ENCODE results near the gene GFRA1.
A peak's percentile ranks its signal among the peaks of the same experiment; 100 is the strongest.

GFRA1 gene

DNA sequence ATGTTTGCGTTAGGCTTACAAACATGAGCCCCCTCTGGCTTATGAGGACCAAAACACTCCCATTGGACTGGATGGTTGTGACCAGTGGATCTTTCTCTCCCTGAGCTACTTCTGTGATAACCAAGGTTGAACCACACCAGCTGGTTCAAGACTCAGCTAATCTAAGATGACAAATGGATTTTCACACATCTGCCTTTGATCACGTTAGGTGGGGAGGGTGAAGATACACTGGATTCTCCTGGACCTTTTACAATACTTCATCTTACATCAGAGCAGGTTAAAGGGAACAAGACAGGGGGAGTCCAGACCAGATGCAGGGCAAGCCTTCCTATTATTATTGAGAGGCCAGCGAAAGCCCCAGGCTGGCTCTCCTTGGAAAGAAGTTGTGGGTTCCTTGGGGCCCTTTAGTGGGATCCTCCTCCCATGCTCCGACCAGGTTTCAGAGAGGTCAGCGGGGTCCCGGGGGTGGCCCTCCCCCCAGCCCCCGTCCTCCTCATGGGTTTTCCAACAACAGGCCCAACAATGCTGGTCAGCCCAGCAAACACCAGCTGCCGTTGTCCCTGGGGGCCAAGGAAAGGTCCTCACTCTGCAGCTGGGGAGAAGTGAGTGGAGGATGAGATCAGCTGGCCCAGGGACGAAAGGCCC is 2.8 kb downstream of the GFRA1 start:
- TF ChIP-seq, protein P1, sequence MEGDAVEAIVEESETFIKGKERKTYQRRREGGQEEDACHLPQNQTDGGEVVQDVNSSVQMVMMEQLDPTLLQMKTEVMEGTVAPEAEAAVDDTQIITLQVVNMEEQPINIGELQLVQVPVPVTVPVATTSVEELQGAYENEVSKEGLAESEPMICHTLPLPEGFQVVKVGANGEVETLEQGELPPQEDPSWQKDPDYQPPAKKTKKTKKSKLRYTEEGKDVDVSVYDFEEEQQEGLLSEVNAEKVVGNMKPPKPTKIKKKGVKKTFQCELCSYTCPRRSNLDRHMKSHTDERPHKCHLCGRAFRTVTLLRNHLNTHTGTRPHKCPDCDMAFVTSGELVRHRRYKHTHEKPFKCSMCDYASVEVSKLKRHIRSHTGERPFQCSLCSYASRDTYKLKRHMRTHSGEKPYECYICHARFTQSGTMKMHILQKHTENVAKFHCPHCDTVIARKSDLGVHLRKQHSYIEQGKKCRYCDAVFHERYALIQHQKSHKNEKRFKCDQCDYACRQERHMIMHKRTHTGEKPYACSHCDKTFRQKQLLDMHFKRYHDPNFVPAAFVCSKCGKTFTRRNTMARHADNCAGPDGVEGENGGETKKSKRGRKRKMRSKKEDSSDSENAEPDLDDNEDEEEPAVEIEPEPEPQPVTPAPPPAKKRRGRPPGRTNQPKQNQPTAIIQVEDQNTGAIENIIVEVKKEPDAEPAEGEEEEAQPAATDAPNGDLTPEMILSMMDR (IDR thresholded peaks at IDR 0.05): no peak

DNA sequence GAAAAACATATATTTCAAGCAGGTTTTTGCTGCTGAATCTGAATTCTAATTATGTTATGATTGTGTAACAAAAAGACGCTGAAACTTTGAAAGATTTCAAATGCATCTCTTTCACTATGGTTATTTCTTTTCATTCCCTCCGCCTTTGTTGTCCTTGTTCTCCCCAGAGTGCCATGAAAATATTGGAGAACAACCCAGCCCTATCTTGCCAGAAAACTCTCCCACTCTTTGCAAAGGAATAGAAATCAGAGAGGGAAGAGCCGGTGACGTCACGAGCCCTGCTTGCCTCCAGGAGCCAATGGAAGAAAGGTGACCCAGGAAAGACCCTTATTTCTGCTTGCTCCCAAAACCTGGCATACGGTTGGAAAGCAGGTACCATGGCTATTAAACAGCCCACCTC is 3.4 kb downstream of the GFRA1 start:
- TF ChIP-seq, protein P1 (IDR thresholded peaks at IDR 0.05): no peak

DNA sequence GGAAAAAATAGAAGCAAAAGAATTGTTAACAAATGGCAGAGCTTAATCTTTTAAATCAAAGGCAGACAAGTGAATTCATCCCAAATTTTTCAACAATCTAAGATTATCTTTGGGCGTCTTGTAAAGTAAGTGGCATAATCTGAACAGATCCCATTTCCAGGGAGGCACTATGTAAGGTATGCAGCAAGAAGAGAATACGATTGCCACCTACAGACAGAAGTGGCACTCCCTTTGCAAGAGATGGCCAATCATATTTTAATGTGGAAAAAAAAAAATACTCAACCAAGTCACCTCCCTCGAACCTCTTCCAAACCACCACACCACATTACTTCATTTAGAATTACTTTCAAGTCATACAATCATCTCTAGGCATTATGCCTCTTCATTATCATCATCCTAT is 4.0 kb downstream of the GFRA1 start:
- TF ChIP-seq, protein P1 (IDR thresholded peaks at IDR 0.05): peak; percentile 58

DNA sequence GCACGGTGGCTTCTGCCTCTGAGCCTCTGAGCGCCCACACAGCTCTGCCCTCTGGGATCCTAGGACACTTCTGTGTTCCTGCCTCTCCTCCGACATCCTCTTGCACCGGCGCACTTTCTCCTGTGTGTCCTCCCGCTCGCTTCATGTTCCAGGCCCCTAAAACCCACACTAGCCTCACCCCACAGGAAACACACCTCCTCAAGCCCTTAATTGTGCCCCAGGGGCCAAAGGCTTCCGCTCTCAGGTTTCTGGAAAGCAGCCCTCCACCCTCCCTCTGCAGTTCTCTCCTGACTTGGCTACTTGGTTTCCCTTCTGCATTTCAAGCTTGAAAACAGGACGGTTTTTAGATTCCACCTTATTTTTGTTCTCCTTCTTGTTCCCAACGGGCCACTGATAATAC is 7.3 kb downstream of the GFRA1 start:
- TF ChIP-seq, protein P1 (IDR thresholded peaks at IDR 0.05): no peak

DNA sequence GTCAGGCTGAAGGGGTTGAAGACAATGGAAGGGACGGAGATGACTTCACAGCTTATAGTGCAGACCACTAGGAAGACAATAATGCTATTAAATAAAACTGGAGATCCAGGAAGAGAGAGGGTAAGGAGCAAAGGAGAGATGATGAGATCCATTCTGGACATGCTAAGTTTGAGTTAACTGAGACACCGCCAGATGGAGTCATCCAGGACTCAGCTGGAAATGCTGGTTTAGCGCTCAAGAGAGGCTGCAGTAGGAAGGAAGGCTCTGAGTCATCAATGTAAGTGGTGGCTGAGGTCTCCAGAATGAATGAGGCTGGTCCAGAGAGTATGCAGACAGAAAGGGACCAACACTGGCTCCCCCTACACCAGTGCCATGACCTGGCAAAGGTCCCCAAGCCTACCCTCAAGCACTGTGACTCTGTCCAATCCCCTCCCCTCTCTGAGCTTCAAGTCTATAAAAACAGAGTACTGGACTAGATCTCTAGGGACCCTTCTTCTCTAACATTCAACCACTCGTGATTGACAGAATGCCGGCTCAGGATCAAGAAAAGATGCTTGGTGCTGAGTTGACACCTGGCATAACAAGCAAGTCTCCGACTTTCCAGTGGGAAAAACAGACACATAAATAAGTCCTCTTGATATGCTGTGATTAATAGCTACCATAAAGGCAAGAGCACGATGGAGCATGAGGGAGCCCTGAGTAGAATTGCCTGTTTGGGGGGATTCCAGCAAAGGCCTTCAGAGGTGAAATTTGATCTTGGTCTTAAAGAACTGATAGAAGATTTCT is 8.9 kb downstream of the GFRA1 start:
- TF ChIP-seq, protein P1 (IDR thresholded peaks at IDR 0.05): no peak

DNA sequence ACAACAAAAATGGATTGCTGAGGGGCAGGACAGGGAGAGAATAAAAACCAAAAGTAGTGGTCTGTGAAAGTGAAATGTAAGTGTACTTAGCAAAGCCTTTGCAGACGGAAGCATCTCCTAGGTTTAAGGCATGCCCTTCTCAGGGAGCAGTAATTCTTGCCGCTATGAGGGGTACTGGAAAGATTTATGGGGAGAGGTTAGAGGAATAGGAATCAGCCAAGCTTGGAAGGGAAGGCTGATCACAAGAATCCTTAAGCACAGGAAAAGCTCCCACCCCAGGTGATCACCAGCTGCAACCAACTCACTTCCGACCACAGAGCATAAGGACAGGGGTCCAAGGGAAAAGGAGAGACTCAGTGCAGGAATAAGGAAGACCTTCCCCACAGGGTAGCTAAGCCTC is 10.3 kb downstream of the GFRA1 start:
- TF ChIP-seq, protein P1 (IDR thresholded peaks at IDR 0.05): no peak

DNA sequence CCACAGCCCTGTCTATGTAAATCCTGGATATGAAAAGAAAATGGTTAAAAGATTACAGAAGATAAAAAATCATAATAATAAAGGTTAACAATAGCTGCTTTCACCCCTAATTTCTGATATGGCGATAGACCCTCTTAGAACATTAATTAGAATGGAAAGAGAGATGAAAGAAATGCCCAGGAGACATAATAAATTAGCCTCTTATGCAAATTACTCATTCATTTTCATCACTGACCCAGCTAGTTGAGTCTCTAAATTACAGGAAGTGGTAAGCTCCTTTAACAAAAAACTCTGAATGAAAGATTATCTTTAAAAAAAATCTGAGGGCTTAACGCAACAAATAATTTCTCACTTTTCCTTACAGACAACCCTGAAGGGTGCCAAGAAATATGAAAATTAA is 12.4 kb downstream of the GFRA1 start:
- TF ChIP-seq, protein P1 (IDR thresholded peaks at IDR 0.05): no peak

Data from LNCAP (cell line).